NCI-H2196 (cell line): ENCODE measurements around the gene XKR7.

Source experiments
- DNase-seq: peaks from one replicate; lab custom pipeline; 2025; ENCODE audit not compliant: unreplicated experiment; lab: John Stamatoyannopoulos, UW

Gene XKR7

GRCh38 chr20:32036716-32037485 lies 69.0 kb downstream of the XKR7 start:
- no peak for DNase-seq

DNA sequence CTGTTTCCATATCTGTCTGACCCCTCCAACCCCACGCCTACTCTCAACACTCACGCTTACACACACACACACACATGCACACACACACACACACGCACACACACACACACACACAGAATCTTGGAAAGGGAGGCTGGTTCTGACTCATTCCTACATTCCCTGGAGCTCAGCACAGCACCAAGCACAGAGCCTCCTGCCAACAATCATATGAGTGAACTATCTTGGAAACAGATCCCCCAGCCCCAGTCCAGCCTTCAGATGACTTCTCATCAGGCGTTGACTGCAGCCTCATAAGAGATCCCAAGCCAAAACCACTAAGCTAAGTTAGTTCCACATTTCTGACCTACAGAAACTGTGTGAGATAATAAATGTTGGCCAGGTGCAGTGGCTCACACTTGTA lies 70.0 kb downstream of the XKR7 start:
- DNase-seq = no peak

DNA sequence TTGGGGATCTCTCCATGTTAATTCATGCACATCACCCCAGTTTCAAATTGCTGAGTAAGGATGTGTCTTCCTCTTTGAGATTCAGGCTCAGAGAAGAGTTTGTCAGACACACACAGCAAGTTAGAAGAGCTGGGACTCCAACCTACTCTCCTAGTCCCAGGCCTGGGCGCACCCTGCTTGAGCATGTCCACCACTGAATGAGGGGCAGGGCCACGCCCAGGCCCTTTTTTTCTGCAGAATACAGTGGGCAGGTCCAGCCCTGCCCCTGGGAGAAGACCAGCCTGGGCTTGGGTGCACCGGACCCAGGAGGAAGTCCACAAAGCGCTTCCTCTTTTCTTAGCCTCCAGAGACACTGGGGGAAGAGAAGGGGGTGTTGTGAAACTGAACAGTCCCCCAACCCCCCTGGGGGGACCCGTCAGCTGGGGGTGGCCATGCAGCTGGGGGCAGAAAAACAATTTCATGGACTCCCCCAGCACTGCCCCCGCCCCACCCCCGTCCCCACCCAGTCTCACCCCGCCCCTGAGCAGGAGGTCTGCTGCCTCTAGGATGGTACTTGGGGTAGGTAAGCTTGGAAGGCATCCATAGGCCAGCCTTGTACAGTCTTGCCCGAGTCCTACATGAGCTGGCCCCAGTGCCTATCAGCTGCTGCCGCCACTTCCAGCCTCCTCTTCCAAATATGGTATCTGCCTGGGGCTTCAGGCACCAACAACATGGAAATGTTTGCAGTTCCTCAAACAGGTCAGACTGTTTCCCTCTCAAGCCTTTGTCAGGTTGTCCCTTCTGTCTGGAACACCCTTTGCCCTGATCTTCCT lies 72.4 kb downstream of the XKR7 start:
- DNase-seq = no peak

GRCh38 chr20:32045999-32046398 lies 78.0 kb downstream of the XKR7 start:
- DNase-seq = no peak

DNA sequence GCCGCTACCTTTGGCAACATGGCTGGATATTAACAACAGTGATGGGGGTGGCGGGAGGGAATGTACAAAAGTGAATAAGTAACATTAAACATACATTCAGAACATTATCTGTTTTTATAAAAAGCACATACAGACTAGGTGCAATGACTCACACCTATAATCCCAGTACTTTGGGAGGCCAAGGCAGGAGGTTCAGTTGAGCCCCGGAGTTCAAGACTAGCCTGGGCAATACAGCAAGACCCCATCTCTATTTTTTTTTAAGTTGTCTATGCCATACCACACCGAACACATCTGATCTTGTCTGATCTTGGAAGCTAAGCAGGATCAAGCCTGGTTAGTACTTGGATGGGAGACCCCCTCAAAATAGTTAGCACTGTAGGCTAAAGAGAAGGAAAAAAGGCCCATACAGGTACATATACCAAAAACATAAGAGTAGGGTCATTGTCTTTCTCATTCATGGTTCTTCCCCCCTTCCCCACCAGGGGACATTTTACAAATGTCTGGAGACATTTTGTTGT lies 82.4 kb downstream of the XKR7 start:
- DNase-seq = no peak

DNA sequence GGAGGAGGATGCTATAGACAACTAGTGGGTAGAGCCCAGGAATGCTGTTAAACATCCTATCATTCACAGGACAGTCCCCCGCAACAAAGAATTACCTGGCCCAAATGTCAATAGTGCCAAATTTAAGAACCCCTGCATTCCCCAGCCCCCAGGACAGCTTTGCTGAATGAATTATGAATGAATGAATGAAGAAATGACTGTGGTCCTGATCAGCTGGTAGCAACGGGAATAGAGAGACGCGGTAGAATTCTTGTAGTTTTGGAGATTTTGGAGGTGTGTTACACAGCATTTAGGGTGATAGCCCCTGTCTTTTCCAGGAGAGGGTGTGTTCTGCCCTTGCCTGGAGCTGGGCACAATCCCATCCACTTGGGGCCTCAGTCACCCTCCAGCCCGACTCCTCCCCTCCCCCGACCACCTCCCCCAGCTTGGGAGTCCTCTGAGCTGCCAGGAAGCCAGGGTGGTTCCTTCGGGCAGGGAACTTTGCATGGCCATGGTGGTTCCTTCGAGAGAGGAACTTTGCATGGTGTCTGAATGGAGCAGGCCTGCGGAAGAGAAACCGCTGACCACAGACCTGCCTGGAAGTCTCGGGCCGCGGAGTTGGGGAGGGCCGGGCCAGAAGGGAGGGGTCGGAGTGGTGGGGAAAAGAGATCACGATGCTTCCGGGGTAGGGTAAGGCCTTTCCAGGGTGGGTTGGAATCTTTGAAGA lies 83.1 kb downstream of the XKR7 start:
- DNase-seq = no peak

DNA sequence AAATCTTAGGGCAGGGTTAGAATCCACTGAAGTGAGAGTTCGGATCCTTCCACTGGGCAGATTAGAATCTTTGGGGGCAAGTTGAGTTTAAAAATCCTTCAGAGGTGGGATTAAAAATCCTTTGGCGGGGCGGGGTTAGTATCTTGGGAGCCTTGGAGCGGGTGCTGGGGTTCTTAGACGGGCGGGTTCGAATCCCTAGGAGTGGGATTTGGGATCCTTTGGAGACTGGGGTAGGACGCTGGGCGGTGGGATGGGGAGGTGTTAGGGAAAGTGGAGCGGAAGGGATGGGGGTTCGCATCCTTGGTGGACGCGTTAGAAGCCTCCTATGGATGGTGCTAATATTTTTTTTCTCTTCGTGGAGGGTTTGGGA lies 83.8 kb downstream of the XKR7 start:
- DNase-seq = no peak

- DNase-seq = no peak
These were observed 84.3 kb downstream of the XKR7 start, which contains the start of gene HCK for GRCh38 chr20:32052090-32052777. HCK (plus strand) TSS chr20:32052242.

- DNase-seq = no peak
These were observed 84.9 kb downstream of the XKR7 start for GRCh38 chr20:32052778-32053362.
